Lung (tissue), 12 donors: ENCODE measurements around the gene KRTAP5-5. TPM values are rescaled to one million over a fixed set of nuclear protein-coding genes. Genes with fewer than 3 reads are reported as not detected.
"Not testable (repeated sequence)": the region's sequence is repeated elsewhere in the genome, so short reads cannot be mapped to it uniquely, and the experiment has no call there.

Source experiments
- ATAC-seq: fragments of 200-7000 bp; cut with Tn5 transposase; one replicate; pipeline ENCODE4 v1.9.1; 2020; ENCODE audit warnings: moderate number of reproducible peaks; ENCODE audit not compliant: insufficient read depth, low FRiP score
- DNase-seq, 3 donors: peaks; one replicate each; pipeline ENCODE4 v3.0.0-alpha.2; 2013 to 2017
- H3K27ac ChIP-seq, 2 donors: one replicate each; pipeline ENCODE4 v1.5.1; 2013; ENCODE audit warnings: mild to moderate bottlenecking in 2 of 2, moderate library complexity in 2 of 2, control low read depth in 1 of 2, inconsistent platforms in 1 of 2, low read depth in 1 of 2, low read length in 1 of 2
- H3K27me3 ChIP-seq, 3 donors: one replicate each; pipeline ENCODE4 v1.5.1; 2013; ENCODE audit warnings: low read length in 2 of 3; ENCODE audit not compliant: control insufficient read depth in 3 of 3, insufficient read depth in 3 of 3
- H3K36me3 ChIP-seq, 4 donors: one replicate each; pipeline ENCODE4 v1.5.1; 2013; ENCODE audit warnings: low read length in 4 of 4, mild to moderate bottlenecking in 1 of 4, moderate library complexity in 1 of 4; ENCODE audit not compliant: control insufficient read depth in 4 of 4, insufficient read depth in 4 of 4
- H3K4me1 ChIP-seq, 5 donors: one replicate each; pipeline ENCODE4 v1.5.1; 2013; ENCODE audit warnings: low read length in 5 of 5, mild to moderate bottlenecking in 2 of 5, moderate library complexity in 1 of 5; ENCODE audit not compliant: control insufficient read depth in 5 of 5, insufficient read depth in 5 of 5
- H3K4me3 ChIP-seq: one replicate; pipeline ENCODE4 v1.5.1; 2013; ENCODE audit warnings: mild to moderate bottlenecking, control low read depth, moderate library complexity
- H3K9ac ChIP-seq, 2 donors: one replicate each; pipeline ENCODE4 v1.5.1; 2013; ENCODE audit warnings: low read length in 2 of 2, control low read depth in 1 of 2; ENCODE audit not compliant: insufficient read depth in 1 of 2
- H3K9me3 ChIP-seq, 4 donors: one replicate each; pipeline ENCODE4 v1.5.1; 2013; ENCODE audit warnings: low read length in 3 of 4, mild to moderate bottlenecking in 1 of 4, moderate library complexity in 1 of 4; ENCODE audit not compliant: control insufficient read depth in 4 of 4, insufficient read depth in 3 of 4
- CTCF ChIP-seq: IDR thresholded peaks from 2 replicates; pipeline ENCODE4 v1.5.1; 2012; ENCODE audit warnings: mild to moderate bottlenecking; ENCODE audit errors: control extremely low read depth, extremely low read depth
- WGBS, 2 donors: extraction: QIAGEN DNeasy Blood & Tissue Kit; methylation state at CpG; one replicate each; pipeline ENCODE4 v1.1.7; 2013; 5-methylcytosine and 5-hydroxymethylcytosine counted together
- polyA plus RNA-seq, 2 donors: library from polyadenylated mRNA; stranded (reverse); fragments of 200-250 nt; gene quantifications; one replicate each; pipeline ENCODE4 v1.2.1, GENCODE V29; 2013
- total RNA-seq, 2 donors: library from RNA; depleted of rRNA in 1 of 2; stranded (reverse); fragments of >200 nt in 1 of 2; gene quantifications; one replicate each; pipeline ENCODE4 v1.2.1, GENCODE V29; 2014 to 2021
- donor health status: control.
- donor health status: control.
- donor health status: Bipolar disorder and iron deficiency.
- donor health status: healthy.
- donor health status: DM: yes; HTN: yes; CAD: no.

The KRTAP5-5 gene
- total and polyA plus RNA-seq, 4 donors = not detected

- no peak for ATAC-seq
Measured at GRCh38 chr11:1600626-1601025, 28.9 kb upstream of the KRTAP5-5 start.

GRCh38 chr11:1601663-1602062 lies 27.9 kb upstream of the KRTAP5-5 start:
- H3K4me1 ChIP-seq, DNase-seq, H3K27ac ChIP-seq, H3K9me3 ChIP-seq, ATAC-seq, H3K4me3 ChIP-seq, H3K36me3 ChIP-seq, H3K9ac ChIP-seq: not testable (repeated sequence)
- peaks cover 2 to 20% (median 3%) of the 10 kb centered on the region in 3 donors for H3K27me3 ChIP-seq
- 72 to 85% methylated on average over 3 of the region's 3 CpGs for WGBS, 2 donors

More at GRCh38 chr11:1600626-1601025, 28.9 kb upstream of the KRTAP5-5 start:
- no peak overlapping the region for H3K9ac ChIP-seq
- no peaks in the 10 kb centered on the region for H3K4me1 ChIP-seq
- H3K36me3 ChIP-seq = no peaks in the 10 kb centered on the region
- H3K27me3 ChIP-seq = peaks cover 0 to 19% (median 5%) of the 10 kb centered on the region in 3 donors
- H3K27ac ChIP-seq = no peak overlapping the region
- no peak overlapping the region for H3K4me3 ChIP-seq
- no peak for DNase-seq
- H3K9me3 ChIP-seq = no peaks in the 10 kb centered on the region
- TF ChIP-seq CTCF = no peak
- 83 to 85% methylated on average over 5 of the region's 5 CpGs for WGBS, 2 donors

GRCh38 chr11:1603629-1604028 lies 25.9 kb upstream of the KRTAP5-5 start:
- no peak for TF ChIP-seq CTCF
- H3K4me1 ChIP-seq = peaks cover 0 to 5% (median 0%) of the 10 kb centered on the region in 5 donors
- H3K27ac ChIP-seq = no peak overlapping the region
- no peaks in the 10 kb centered on the region for H3K9me3 ChIP-seq
- H3K36me3 ChIP-seq = no peaks in the 10 kb centered on the region
- ATAC-seq = no peak
- DNase-seq = no peak
- H3K9ac ChIP-seq = no peak overlapping the region
- H3K27me3 ChIP-seq = peaks cover 3 to 24% (median 4%) of the 10 kb centered on the region in 3 donors
- H3K4me3 ChIP-seq = no peak overlapping the region
- 92 to 100% methylated on average over 1 of the region's 1 CpG for whole genome bisulfite sequencing, 2 donors

GRCh38 chr11:1604181-1604580 lies 25.4 kb upstream of the KRTAP5-5 start:
- DNase-seq = no peak

More at GRCh38 chr11:1604181-1604580, 25.4 kb upstream of the KRTAP5-5 start:
- 93 to 95% methylated on average over 11 of the region's 11 CpGs for WGBS, 2 donors
- Histone ChIP-seq H3K9ac (no peak overlapping the region), H3K4me1 (peaks cover 0 to 5% (median 0%) of the 10 kb centered on the region in 5 donors), H3K27me3 (peaks cover 3 to 22% (median 4%) of the 10 kb centered on the region in 3 donors), H3K27ac (no peak overlapping the region), H3K4me3 (no peak overlapping the region), H3K9me3 (no peaks in the 10 kb centered on the region), H3K36me3 (no peaks in the 10 kb centered on the region)
- no peak for TF ChIP-seq CTCF
- ATAC-seq = no peak
